Vagina (tissue), 2 donors: ENCODE data around the gene PDXP.
"Not testable (repeated sequence)": the region's sequence is repeated elsewhere in the genome, so short reads cannot be mapped to it uniquely, and the experiment has no call there.

ENCODE experiments used
- CTCF ChIP-seq, 3 experiments: fragments of 450-650 bp in 2 of 3; fragments of 200-600 bp in 1 of 3; sonication (generic) in 1 of 3; IDR thresholded peaks; one replicate each; pipeline ENCODE4 v1.5.1; 2017 to 2019; ENCODE audit warnings: antibody characterized with exemption in 3 of 3, mild to moderate bottlenecking in 2 of 3, moderate library complexity in 2 of 3
- POLR2A ChIP-seq, 2 donors: fragments of 450-650 bp; IDR thresholded peaks; one replicate each; pipeline ENCODE4 v1.6.1; 2017; ENCODE audit warnings: antibody characterized with exemption in 2 of 2, mild to moderate bottlenecking in 2 of 2, moderate library complexity in 2 of 2

- TF ChIP-seq CTCF, POLR2A (IDR thresholded peaks at IDR 0.05): not testable (repeated sequence)
These were observed 35.6 kb downstream of the PDXP start for GRCh38 chr22:37694131-37694530.
